Measurements from ENCODE around the gene ATP2A3.
"Not testable (repeated sequence)": the region's sequence is repeated elsewhere in the genome, so short reads cannot be mapped to it uniquely, and the experiment has no call there.

The ATP2A3 gene

DNA sequence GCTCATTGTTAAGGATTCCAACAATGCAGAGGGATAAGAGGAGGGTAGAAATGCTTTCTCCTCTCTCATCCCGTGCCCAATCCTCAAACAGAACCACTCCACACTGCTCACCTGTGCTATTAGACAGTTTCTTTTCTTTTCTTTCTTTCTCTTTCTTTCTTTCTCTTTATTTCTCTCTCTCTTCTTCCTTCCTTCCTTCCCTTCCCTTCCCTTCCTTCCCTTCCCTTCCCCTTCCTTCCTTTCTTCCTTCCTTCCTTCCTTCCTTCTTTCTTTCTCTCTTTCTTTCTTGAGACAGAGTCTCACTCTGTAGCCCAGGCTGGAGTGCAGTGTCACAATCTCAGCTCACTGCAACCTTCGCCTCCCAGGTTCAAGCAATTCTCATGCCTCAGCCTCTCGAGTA lies 27.5 kb upstream of the ATP2A3 start:
- not testable (repeated sequence) for DNase-seq (ENCODE audit: low read depth)

DNA sequence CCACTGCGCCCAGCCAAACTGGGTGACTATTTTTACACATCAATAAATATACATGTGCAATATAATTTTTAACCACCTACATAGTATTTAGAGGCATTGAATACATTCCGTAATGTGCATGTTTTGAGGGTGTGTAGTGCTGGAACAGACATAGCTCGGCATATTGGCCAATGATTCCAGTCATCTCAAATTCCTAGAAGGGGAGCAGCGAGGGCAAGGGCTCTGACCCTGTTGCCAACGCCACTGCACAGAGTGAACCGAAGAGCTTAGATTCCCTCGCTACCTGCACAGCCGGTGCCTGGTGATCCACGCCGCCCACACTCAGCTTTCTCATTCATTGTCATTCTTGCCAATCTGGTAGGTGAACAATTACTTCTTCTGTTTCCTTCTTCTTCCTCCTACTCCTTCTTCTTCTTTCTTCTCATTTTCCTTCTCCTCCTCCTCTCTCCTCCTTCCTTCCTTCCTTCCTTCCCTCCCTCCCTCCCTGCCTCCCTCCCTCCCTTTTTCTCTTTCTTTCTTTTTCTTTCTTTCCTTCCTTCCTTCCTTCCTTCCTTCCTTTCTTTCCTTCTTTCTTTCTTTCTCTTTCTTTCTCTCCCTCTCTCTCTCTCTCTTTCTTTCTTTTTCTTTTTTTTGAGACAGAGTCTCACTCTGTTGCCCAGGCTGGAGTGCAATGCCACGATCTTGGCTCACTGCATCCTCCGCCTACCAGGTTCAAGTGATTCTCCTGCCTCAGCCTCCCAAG lies 26.3 kb upstream of the ATP2A3 start:
- peak; percentile 13 for DNase-seq (ENCODE audit: low read depth)

DNA sequence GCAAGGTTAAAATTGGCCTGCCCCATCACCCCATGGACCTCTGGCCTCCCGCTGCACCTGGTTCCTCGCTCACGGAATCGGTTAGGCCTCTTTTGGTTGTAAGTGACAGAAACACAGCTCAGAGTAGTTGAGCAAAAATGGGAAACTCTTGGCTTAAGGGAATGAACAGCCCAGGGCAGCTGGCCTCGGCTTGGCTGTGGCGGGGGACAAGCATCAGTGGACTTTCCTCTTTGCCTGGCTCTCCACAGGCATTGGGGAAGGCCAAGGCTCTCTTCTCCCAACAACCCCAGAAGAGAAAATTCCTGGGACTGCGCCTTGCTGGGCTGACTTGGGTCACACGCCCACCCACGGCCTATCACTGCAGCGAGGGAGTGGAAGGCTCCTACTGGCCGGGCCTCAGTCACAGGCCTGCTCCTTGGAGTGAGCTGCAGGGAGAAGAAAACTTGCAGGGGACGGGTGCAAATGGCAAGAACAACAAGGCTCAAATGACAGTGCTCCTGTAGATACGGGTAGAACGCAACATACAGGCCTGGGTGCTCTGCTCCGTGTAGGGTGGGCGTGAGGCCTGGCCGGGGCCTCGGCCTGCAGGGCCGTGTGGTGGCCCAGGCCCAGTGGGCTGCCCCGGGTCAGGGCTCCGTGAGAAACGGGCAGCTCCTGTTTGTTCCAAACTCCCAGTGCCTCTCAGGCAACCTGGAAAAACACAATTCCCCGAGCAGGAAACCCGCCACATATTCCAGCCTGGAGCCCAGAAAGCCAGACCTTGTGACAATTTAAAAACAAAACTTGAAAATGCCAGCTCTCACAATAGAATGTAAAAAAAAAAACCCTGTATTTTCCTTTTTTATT lies 25.0 kb upstream of the ATP2A3 start:
- DNase-seq (ENCODE audit: low read depth) = no peak

- no peak for DNase-seq (ENCODE audit: low read depth)
Observed at GRCh38 chr17:3988297-3989040, 24.2 kb upstream of the ATP2A3 start.

DNA sequence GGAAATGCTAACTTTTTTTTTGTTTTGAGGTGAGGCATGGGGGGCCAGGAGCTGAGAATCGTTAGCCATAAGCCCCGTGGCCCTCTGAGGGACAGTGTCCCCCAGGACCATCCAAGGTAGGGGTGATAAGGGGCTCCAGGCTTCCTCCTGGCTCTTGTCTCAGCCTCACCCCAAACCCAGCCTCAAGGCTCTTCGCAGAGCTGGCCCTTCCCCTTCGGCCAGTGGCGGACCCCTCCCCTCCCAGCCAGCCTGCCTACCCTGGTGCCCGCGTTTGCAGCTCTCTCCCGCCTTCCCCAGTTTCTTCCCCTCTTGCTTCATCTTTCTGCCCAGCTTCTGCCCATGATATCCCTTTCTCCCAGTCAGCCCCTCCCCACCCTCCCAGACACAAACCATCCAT lies 22.7 kb upstream of the ATP2A3 start:
- DNase-seq (ENCODE audit: low read depth) = no peak

DNA sequence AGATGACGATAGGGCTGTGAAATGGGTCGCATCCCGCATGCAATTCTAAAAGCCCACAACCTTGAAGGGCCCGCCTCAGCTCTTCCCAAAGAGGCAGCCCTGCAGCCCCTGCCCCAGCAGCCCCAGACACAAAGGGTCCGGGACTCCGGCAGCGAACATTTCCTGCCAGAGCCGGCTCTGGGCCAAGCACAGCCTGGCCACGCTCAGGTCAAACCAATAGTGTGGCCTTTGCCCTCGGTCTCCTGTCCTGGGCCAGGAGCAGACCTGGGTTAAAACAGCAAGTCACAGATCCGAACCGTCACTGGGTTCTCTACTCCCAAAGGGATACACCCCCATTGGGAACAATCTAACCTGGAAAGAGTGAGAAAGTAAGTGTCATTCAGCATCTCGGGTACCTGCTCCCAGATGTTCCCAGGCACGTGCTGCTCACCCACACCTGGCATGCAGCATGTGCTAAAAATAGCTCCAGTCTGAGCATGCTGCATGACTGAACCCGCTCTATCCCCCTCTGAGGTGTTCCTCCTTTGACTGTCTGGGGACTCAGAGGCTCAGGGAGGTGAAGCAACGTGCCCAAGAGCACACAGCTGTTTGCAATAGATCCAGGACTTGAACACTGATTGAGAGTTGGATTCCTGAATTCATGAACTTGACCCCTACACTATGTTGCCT lies 22.2 kb upstream of the ATP2A3 start:
- DNase-seq (ENCODE audit: low read depth) = no peak

- no peak for DNase-seq (ENCODE audit: low read depth)
Observed at GRCh38 chr17:3985846-3986245, 21.6 kb upstream of the ATP2A3 start.

DNA sequence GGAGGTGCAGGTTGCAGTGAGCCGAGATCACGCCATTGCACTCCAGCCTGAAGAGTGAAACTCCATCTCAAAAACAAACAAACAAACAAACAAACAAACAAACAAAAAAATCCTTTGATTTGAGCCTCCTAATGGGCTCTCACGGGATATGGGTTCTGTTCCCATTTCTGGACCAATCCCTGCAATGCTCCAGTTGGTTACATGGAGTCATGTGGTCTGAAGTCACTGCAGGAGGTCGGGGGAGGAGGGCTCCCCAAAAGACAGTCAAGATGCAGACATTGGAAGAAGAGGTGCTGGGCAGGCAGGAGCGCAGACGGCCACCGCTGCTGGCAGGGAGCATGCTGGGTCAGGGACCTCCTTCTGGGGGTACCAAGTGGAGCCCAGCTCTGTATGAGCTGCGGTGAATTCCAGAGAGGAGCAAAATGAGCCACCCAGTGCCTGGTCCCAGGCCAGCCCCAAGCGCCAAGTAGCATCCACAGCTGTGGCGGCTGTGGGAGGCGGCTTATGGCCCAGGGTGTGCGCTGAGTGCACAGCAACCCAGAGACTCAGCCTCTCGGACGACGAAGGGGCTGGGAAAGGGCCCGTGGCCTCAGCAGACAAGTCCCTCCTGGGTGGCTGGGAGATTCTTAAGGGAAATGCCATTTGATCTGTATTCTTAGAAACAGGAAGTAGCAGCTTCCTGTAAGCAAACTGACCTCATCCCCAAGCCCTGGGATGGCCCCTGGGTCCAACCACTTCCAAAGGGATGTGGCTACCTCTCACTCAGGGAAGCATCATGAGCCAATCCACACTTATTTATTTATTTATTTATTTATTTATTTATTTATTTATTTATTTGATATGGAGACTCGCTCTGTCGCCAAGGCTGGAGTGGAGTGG lies 19.6 kb upstream of the ATP2A3 start:
- DNase-seq (ENCODE audit: low read depth) = no peak

GRCh38 chr17:3982541-3983017 lies 18.3 kb upstream of the ATP2A3 start:
- no peak for DNase-seq (ENCODE audit: low read depth)

DNA sequence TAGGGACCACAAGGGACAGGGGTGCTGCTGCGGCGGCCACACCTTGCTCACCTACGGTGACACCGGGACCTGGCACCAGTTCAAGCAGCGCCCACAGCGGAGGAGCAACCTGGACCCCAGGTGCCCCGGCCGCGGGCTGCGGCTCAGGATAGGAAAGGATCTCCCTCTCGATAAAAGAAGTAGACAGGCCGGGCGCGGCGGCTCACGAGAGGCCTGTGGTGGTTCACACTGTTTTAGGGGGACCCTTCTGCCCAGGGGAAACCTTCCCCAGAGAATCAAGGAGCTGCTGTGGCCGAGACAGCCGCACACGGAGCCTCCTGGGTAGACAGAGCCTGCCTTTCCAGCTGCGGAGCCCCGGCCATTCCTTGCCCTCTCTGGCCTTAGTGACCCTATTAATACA lies 17.9 kb upstream of the ATP2A3 start:
- DNase-seq (ENCODE audit: low read depth) = no peak

DNA sequence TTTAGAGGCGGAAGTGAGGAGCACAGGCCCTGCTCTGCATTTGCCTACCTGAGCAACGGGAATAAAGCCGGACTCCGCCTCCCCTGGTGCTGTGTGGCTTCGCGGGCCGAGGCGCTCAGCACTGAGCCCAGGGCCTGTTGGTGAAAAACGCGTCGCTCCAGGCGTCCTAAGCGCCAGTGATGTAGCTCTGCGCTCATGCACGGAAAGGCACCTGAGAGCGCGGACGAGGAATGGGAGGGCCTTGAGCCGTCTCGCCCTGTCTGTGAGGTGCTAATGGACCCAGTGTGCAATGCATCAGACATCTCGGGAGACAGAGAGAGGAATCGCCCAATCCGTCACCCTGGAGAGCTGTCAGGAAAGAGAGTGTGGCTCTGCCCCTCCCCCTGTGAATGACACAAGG lies 17.2 kb upstream of the ATP2A3 start:
- DNase-seq (ENCODE audit: low read depth) = no peak

DNA sequence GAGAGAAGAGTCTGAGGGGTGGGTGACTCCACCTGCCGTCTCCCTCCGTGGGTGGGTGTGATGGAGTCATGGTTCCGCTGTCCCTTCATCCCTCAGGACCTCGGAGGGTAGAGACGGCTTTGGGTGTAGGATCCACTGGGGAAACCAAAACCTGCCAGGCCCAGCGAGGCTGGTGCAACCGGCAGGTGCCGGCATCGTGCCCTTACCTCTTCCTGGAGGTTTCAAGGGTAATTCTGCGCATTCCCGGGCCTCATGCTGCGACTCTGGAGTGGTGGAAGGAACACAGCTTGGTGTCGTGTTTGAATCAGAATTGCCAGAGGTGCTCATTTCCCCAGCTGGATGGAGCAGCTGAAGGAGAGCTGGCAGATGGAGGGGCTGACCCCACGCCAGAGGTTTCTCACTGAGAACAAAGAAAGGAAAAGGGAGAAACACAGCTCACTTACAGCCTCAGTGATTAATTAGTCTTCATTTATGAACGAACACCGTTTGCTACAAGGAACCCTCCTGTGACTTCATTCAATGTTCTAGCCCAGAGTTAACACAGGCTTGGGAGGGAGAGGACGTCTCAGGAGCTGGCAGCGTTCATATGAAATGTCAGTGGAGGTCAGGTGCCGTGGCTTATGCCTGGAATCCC lies 16.3 kb upstream of the ATP2A3 start:
- no peak for DNase-seq (ENCODE audit: low read depth)

- no peak for DNase-seq (ENCODE audit: low read depth)
Observed at GRCh38 chr17:3979290-3979611, 15.0 kb upstream of the ATP2A3 start.

DNA sequence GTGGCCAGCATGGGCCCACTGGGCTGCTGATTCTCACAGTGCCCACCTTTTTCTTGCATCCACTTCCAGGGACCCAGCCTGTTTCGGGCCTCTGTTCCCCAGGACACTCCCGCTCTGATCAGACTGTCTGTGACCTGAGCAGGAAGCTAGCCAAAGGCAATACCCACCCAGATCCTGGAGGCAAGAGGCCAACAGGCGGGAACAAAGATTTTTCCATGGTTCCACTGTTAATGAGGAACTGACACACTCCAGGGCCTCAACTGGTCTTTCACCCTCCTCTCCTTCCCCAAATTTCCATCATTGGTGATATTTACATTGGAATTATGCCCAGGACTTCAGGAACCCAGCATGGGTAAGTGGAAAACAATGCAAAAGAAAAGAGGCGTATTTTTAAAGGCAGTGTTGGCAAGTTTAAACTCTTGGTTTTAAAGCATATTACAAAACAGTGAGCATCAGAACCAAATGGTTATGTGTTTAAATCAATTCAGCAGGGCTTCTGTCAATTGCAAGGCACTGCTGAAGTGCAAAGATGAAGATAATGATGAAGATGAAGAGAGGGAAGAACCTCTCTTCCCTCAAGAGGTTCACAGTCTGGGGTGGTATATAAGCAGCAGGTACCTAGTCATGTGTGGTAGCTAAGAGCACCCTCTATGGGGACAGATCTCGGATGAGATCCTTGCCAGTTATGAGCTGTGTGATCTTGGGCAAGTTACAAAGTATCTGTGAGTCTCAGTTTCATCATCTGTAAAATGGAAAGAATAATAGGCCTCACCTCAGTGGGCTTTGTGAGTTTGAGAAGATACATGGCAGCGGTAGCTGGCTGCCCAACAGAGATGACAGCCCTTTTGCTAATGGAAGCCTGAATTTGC lies 14.4 kb upstream of the ATP2A3 start:
- no peak for DNase-seq (ENCODE audit: low read depth)

DNA sequence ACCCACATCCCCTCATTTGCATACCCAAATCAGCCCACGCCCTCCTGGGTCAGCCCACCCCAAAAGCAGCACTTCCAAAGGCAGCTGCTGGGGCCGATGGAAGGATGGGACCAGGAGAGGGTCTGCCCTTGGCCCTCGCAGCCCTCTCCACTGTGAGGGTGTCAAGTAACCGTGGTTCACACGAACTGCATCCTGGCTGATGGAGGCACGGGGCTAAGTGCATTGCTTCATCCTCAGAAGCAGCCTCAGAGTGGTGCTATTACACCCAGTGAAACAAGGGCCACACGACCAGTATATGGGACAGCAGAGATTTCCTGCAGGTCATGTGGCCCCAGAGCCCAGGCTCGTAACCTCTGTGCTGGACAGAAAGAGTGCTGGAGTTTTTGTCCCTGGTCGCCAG lies 13.2 kb upstream of the ATP2A3 start:
- no peak for DNase-seq (ENCODE audit: low read depth)

GRCh38 chr17:3976675-3977171 lies 12.5 kb upstream of the ATP2A3 start:
- DNase-seq (ENCODE audit: low read depth) = no peak

DNA sequence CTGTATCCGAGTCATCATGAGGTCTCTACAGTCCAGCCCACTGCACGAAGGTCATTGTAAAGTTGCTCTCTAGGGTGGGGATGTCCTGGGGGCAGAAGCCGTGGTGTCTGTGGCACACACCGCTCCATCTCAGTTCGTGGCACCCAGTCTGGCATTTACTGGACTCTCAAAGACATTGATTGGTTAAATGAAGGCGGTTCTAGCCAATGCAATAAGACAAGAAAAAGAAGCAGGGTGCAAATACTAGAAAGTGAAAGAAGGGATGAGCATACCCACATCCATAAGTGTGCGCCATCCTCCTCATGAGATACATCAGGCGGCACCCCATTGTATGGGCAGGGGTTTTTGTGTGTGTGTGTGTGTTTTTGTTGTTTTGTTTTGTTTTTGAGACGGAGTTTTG lies 10.7 kb upstream of the ATP2A3 start:
- no peak for DNase-seq (ENCODE audit: low read depth)

- DNase-seq (ENCODE audit: low read depth) = no peak
Observed at GRCh38 chr17:3974138-3974687, 10.0 kb upstream of the ATP2A3 start.

GRCh38 chr17:3973495-3974137 lies 9.4 kb upstream of the ATP2A3 start:
- no peak for DNase-seq (ENCODE audit: low read depth)

Measured in fibroblast of gingiva (primary cell).